UCSD-AML1 (cell line): ENCODE data around the gene TBC1D2.

Source experiments
- DNase-seq: peaks from one replicate; lab custom pipeline; 2025; ENCODE audit not compliant: unreplicated experiment; lab: John Stamatoyannopoulos, UW

TBC1D2 gene

DNA sequence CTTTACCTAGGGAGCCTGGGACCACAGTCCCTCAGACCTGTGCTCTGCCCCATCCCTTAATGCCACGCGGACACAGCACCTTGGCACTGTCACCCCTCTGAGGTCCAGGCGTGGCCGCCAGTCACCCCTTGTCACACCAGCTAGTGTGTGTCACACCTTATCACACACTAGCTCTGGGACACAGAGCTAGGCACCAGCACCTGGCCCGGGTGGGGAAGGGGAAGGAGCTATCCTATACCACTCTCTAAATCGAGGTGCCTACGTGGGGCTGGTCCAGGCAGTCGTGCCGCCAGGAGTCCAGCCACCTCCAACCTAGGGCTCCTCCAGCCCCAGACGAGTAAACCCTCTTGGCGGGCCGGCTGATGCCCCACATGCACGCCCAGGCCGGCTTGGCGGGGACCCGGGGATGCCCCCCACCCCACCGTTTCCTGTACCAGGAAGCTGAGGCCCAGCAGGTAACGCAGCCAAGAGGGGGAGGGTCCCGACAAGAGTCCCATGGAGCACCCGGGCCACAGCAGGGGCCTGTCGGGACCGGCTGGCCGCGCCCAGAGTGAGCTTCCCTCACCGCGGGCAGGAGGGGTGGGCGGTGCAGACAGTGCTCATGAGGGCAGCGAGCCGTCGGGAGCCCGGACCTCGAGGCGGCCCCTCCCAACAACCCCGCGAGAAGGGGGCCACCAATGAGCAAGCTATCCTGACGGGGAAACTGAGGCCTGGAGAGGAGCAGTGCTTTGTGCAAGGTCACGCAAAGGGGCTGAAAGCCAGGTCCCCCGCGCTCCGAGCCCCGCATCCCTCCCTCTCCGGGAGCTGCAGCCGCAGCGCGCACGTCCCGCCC is 63.6 kb downstream of the TBC1D2 start:
- DNase-seq = peak; percentile 32

DNA sequence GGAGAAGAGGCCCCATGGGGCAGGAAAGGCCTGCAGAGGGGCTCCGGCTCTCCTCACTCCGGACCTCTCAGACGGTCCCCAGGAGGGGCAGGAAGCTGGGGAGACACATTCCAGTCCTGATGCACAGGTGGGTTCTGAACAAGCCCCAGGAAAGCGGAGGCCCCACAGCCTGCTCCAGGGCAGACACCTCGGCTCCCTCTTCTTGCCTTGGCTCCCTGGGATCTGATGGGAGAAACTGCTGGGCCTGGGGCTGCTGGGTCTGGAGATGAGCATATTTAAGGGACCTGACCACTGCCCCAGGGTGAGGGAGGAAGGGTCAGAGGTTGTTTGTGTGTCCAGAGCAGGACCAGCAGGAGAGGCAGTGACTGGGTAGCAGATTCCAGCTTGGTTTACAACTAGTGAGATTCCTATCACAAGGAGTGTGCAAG is 64.3 kb downstream of the TBC1D2 start:
- no peak for DNase-seq

DNA sequence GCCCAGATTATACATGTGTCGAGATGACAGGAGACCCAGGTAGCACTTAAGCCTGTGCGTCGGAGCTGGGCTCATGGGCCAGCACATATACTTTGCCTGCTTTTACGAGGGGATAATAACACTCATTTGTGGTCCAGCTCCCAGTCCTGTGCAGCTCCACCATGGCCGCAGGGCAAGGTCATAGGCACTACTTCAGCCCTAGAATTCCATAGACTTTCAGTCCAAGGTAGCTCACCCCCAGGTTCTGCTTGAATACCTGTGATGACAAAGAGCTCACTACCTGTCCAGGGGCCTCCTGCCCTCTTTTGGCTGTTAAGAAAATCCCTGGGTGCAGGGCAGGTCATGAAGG is 64.7 kb downstream of the TBC1D2 start:
- DNase-seq = no peak

DNA sequence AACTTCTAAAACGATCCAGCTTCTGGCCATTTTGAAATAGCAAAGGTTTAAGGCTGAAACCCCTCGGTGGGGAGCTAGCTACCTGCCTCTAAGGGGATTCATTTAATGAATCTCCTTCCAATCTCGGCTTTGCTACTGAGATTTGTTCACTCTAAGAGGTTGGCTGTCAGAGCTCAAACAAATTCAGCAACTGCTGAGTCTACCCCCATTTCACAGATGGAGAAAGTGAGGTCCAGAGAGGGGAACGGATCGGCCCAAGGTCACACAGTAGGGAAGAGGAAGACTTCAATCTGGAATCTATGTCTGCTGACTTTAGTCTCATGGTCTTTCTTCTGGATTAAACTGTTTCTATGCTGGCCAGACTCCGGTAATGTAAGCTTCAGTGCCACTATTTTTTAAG is 66.0 kb downstream of the TBC1D2 start:
- DNase-seq = no peak

DNA sequence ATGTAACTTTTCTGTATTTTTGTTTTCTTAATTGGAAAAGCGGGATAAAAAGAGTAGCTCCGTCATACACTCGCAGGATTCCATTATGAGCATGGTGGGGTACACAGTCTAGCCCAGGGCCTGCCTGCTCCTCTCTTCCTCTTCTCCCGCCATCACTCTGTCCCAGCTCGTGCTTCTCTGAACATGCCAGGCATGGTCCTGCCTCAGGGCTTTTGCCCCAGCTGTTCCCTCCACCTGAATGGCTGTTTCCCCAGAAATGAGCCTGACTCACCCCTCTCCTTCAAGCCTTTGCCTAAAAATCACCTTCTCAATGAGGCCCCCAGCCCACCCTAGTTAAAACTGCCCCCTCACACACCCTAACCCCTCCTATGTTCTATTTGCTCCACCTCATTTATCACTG is 67.5 kb downstream of the TBC1D2 start:
- no peak for DNase-seq

DNA sequence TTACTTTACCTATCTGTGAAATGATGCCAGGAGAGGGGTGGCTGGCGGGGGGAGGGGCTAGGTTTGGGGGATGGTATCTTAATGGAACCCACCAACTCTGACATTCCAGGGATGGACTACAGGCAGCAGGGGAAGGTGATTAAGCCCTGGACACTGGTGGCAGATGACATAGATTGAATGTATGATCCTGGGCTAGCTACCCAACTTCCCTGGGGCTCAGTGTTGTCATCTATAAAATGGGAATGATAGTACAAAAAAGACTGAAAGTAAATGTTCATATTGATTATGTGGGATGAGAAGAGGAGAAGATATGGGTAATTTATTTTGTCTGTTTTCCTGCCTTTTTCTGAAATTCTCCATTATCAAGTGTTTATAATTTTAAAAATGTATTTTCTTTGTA is 69.2 kb downstream of the TBC1D2 start:
- no peak for DNase-seq

DNA sequence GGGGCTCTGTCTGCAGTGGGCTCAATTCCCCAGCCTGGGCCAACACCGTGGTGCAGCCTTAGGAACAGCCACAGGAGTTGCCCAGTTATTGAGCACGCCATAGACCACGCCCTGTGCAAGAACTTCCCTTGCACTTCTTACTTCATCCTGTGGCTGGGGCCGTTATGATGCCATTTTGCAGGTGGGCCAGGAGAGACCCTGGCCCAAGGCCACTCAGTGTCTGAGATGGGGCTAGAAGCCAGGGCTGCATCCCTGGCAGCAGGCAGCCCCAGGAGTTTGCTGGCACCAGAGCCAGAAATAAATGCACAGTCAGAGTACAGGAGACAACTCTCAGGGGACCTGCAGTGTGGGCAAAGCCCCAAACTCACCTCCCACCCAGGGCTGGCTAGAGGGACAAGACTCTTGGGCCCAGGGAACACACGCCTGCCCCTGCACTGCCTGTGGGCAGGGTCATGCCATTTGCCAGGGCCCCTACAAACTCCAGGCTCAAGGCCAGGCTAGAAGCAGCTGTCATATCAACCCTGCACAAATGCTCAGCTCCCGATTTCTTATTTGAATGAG is 69.8 kb downstream of the TBC1D2 start:
- DNase-seq = no peak

DNA sequence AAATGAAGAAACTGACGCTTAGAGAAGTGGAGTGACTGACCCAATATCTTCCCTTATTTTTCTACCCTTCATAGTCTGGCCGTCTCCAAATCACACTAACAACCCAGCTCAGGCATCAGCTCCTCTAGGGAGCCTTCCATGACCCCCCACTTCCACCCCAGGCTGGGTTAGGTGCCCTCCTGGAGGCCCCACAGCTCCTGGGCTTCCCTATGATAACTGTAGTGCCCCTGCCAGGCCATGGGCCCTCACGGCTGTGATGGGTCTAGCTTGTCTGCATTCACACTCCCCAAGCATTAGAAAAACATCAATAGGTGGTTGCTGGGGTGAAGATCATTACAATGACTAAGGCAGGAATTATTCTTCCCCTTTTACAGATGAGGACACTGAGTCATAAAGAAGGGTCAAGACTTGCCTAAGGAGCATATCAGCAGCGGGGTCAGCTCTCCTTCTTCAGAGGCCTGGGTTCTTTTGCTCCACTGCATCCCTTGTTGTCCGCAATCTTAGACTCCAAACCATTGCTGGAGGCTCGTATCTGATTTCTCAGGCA is 70.4 kb downstream of the TBC1D2 start:
- no peak for DNase-seq

DNA sequence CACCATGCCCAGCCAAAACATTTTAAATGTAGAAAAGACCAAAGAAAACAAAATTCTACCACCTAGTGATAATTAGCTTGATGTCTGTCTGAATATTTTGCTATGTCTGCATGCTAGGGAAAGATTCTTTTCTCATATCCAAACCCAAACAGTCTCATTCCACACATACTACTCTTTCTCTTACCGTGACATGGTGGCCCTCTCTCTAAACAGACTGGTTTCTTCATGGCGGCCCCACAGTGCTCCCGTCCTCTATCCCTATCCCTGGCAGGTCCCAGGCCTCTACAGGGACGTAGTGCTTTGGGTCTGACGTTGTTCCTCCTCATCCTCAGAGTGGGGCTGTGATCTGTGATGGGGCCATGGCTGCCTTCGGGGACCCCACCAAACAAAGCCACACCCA is 71.1 kb downstream of the TBC1D2 start:
- DNase-seq = no peak

DNA sequence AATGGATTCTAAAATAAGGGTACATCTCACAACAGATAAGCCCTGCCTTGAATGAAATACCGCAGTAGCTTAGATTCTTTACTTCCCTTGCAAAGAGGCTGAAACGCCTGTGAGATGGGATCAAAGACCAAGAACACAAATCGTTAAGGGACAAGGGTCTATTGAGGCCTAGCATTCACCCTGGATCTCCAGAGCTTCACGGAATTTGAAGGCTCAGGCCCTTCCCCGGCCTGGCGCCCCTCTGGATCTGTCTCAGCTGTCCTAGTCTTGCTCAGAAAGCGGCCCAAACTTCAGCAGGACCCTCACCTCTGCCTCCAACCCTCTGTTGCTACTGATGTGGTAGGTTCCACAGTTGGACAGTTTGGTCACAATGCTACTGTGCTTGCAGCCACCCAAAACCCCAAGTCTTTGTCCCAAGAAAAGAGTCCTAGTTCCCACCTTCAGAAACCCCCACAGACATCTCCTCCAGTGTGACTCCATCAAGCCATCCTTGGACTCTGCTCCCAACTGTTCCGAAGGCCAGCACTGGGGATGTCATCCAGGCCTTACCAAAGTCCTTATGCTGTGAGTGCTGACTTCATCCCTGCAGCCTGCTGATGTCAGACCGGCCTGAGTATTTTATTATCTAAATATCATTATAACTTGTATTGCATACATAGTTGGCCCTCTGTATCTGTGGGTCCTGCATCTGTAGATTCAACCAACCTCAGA is 72.4 kb downstream of the TBC1D2 start:
- DNase-seq = no peak

DNA sequence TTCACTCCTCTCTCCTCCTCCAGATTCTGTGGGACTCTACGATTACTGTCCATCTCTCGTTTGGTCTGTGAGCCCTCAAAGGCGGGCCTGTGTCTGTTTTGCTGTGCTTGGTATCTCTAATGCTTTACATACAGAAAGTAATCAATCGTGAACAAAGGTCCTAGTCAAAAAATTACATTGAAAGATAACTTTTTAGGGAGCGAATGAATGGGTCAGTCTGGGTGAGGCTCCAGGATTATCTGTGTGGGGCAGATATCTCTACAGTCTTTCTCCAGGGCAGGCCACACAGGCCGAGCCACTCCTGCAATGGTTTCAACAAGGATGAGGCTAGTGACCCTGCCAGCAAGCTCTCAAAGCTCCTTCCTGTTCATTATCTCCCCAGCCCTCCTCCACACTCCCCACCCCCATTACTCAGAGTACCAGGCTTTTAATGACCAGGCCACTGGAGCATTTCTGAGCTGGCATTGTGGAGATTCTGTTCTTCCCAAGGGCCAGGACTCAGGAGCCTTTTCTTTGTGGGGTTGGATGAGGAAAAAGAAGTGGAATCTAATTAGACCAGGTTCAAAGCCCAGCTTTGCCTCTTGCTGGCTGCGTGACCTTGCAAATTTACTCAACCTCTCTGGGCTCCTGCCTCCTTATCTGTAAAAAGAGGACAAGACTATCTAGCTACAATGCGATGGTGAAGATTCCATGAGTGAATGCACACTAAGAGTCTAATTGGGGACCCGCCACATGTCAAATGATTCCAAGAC is 73.2 kb downstream of the TBC1D2 start:
- no peak for DNase-seq

DNA sequence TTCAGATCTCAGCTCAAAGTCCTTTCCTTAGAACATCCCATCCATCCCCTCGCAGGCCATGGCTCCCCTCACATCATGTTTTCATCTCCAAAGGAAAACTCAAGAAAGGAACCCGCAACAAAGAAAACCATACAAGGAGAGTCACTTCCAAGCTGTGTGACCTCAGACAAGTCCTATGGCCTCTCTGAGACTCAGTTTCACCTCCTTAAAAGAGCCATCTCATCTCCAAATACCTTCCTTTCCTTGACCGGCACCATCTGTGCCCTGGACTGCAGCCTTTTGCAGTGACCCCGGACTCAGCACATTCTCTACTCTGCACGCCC is 73.7 kb downstream of the TBC1D2 start:
- DNase-seq = no peak

DNA sequence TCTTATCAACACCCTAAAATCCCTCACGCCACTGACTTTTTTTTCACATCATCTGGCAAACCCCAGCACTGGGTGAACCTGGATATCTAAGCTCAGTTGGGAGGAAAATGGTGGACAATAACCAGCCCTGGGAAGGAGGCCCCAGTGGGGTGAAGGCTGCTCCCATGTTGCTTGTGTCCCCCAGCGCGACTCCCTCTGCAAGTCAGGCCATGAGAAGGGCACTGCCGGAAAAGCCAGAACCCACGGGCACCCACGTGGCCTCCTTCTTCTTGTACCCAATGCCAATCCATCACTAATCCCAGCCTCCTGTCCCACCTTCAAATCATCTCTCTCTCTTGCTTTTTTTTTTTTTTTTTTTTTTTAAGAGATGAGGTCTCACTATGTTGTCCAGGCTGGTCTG is 74.5 kb downstream of the TBC1D2 start:
- DNase-seq = no peak

DNA sequence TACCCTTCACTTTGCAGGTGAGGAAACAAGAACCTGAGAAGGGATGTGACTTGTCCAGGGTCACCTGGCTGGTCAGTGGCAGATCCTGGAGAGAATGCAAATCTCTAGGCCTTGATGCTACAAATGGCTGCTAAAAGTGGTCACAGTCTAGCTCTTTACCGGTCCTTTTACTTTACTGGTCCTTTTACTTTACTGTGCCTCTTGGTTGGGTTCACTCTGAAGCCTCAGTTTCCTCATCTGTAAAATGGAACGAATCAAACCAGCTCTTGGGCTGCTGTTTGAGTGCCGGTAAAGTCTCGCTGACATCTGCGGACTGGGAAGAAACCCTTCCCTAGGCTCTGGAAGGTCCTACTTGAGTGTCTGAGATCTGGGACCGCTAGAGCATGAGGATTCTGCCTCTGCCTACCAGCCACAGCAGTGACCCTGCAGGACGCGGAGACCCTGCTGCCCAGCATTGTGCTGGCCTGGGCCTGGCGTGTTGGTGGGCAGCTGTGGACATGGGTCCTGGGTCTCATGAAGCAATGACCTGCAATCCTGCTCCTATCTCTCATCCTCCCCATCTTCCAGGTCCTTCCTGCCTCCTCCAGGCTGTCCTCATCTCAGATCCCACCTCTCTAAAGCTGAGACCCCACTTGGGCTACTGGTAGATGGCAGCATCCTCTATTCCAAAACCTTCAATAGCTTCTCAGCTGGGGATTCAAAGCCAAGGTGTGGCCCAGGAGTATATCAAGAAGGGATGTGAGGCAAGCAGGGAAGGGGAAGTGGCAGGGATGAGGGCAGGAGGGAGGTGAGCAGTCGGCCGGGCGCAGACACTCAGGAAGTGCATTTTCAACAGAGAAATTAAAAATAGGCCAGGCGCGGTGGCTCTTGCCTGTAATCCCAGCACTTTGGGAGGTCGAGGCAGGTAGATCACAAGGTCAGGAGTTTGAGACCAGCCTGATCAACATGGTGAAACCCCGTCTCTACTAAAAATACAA is 76.3 kb downstream of the TBC1D2 start:
- DNase-seq = peak; percentile 24

DNA sequence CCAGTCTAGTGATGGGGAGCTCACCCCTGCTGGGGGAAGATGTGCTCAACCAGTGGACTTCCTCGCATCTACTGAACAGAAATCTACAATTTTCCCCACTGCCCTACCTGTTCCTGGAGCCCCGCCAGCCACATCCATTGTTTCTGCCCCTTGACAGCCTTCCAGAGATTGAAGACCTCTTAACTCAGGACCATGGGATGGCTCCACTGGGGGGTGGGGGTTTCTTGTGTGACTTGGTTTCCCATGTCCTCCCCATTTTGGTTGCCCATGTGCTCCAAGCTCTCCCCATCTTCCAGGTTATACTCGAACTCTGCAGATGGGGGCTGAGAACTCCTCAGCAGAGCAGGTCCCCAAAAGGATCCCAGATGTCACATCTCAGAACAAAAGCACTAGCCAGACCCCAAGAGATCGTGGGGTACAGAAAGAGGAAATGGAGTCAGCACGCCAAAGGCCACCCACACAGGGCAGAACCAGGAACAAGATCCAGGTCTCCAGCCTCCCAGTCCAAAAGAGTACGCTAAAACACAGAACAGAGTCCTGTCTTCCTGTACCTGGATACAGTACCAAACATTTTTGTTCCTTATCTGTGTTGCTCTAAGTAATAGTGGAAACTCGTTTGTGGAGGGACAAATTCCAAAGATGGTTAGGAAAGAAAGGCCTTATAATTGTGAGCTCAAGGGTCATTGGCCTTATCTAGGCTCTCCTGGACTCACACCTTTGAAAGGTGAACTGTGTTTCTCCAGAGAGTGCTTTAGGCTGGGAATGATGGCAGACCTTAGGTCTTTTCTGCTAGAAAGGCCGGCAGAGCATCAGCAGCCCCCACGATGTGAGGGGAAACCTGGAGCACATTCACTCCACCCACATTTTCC is 78.8 kb downstream of the TBC1D2 start:
- no peak for DNase-seq

DNA sequence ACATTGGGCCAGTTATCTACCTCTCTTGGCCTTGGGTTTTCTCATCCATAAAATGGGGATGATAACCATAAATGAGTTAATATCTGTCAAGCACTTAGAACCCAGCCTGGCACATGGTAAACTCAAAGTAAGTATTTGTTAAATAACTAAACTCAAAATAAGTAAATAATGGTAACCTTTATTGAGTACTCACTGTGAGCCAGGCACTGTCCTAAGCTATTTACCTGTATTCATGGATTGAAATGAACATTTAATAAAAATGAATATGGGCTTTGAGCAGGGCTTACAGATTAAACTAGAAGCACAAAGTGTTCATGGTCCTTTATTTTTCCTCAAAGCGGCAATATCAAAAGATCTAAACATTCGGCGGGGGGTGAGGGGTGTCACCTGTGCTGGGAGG is 79.7 kb downstream of the TBC1D2 start:
- DNase-seq = no peak

DNA sequence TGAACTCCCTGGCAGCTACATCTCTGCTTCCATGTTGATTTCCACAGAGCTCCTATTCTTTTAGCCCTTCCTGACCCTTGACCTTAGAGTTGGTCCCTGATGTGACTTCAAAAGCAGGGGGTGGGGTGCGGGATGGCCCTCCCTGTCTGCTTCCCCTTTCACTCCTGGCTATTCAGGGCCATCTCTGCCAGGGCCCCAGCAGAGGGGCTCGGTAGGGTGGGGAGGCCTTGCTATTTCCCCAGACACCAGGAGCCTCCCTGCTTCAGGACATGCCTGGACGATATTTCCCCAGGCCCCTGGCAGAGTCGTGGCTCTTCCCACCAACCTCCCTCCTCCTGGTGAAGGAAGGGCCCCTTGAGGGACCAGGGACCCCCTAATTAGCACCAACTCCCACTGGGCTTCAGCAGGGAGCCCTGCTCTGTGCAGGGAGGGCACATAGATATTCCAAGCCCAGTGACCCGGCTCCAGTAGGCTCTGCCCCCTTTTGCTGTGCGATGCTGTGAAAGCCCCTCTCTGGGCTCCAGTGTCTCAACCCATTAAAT is 80.3 kb downstream of the TBC1D2 start:
- DNase-seq = no peak

DNA sequence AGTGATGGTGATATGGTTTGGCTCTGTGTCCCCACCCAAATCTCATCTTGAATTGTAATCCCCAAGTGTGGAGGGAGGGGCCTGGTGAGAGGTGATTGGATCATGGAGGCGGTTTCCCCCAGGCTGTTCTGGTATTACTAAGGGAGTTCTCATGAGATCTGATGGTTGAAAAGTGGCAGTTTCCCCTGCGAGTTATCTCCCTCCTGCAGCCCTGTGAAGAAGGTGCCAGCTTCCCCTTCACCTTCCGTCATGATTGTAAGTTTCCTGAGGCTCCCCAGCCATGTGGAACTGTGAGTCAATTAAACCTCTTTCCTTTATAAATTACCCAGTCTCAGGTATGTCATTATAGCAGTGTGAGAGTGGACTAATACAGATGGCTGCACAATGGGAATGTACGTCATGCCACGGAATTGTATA is 80.9 kb downstream of the TBC1D2 start:
- peak; percentile 42 for DNase-seq

DNA sequence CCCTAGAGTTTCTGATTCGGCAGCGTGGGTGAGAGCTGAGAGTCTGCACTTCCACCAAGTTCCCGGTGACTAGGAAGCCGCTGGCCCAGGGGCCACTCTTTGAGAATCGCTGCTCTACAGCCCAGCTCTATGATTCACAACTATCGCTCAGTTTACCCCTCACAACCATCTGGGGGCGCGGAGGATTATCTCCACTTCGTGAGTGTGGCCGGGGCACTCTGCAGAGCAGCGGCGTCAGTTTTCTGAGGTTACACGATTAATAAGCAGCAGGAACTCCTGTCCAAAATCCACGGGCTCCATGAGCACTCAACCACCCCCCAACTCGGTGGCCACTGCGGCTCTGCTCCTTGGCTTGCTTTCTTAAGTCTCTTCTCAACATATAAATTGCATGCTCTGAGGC is 82.3 kb downstream of the TBC1D2 start:
- no peak for DNase-seq
